ENCODE results near the gene RBMS3. TPM values are rescaled to one million over a fixed set of nuclear protein-coding genes. Genes with fewer than 3 reads are reported as not detected.
"Not testable (repeated sequence)": the region's sequence is repeated elsewhere in the genome, so short reads cannot be mapped to it uniquely, and the experiment has no call there.

The RBMS3 gene
- total RNA-seq (10 to 100 TPM; 41.7 to 79.2 (median 67.2) TPM), polyA plus RNA-seq (10 to 100 TPM; 11.6 to 17.1 TPM)
- long read RNA-seq, donor 1, full-length matches to known transcripts: 45 of 125 reads
- long read RNA-seq, donor 1, partial matches to known transcripts: 29 of 125 reads
- long read RNA-seq, donor 1, other reads (novel, unspliced or antisense): 51 of 125 reads
- long read RNA-seq, donor 2, partial matches to known transcripts: 12 of 15 reads
- long read RNA-seq, donor 2, other reads (novel, unspliced or antisense): 0 of 15 reads
- long read RNA-seq, donor 3, full-length matches to known transcripts: 15 of 38 reads
- long read RNA-seq, donor 3, partial matches to known transcripts: 3 of 38 reads
- long read RNA-seq, donor 3, other reads (novel, unspliced or antisense): 20 of 38 reads

DNA sequence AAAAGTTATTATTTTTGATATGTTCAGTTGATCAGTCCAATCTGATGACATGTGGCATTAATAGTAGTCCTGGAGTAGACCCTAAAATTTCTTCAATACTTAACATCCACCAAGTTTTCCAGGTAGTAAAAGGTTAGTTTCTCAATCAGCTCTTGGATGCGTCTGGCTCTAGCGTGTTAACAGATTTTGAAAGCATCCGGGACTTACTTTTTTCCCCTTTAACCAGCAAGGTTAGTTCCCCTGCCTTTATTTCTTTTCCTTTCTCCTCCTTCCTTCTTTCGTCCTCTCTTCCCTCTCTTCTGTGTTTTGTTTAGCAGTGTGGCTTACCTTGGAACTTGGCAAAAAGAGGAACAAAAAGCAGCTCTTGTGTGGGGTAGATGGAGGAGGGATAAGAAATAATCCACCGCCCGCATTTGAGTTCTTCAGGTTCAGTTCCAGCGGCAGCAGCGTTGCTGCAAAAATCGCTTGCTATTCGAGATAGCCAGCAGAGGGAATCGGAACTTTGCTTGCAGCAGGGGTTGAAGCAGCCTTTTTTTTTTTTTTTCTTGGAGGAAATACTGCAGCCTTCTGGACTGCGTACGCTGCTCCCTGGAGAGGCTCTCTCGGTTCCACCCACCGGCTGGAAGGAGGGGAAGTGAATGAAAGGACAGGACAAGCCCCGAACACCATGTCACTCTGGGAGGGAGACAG lies at the start of gene RBMS3:
Gene RBMS3, plus strand, starts transcription at position 668 of the 690 bp plus-strand sequence.
- Histone ChIP-seq H3K27ac (peak within 1 kb of the TSS; percentile 72 to 79), H3K27me3 (no peaks in the 10 kb centered on the region), H3K36me3 (no peaks in the 10 kb centered on the region), H3K9me3 (no peaks in the 10 kb centered on the region), H3K4me1 (ENCODE audit: insufficient read depth) (peaks cover 4% of the 10 kb centered on the region), H3K4me3 (peak within 1 kb of the TSS; percentile 53)
- intact Hi-C loops (cut with DNase I): loop anchor here in 2 of 4 donors (5.0 to 10.0 kb wide), 3 partner anchors 52 to 484 kb away; no protein-coding TSS in a partner anchor
- 0% methylated on average over 16 of the region's 16 CpGs for WGBS, 3 donors
- TF ChIP-seq EP300 (IDR thresholded peaks at IDR 0.05): no peak
- TF ChIP-seq, protein P1, sequence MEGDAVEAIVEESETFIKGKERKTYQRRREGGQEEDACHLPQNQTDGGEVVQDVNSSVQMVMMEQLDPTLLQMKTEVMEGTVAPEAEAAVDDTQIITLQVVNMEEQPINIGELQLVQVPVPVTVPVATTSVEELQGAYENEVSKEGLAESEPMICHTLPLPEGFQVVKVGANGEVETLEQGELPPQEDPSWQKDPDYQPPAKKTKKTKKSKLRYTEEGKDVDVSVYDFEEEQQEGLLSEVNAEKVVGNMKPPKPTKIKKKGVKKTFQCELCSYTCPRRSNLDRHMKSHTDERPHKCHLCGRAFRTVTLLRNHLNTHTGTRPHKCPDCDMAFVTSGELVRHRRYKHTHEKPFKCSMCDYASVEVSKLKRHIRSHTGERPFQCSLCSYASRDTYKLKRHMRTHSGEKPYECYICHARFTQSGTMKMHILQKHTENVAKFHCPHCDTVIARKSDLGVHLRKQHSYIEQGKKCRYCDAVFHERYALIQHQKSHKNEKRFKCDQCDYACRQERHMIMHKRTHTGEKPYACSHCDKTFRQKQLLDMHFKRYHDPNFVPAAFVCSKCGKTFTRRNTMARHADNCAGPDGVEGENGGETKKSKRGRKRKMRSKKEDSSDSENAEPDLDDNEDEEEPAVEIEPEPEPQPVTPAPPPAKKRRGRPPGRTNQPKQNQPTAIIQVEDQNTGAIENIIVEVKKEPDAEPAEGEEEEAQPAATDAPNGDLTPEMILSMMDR (IDR thresholded peaks at IDR 0.05): peak; percentile 56 to 63 (median 58)
- TF ChIP-seq POLR2A (IDR thresholded peaks at IDR 0.05): peak; percentile 52
- peak; percentile 82 to 93 (median 90) for DNase-seq

- H3K4me1 ChIP-seq (ENCODE audit: insufficient read depth); H3K4me3 ChIP-seq; DNase-seq; H3K27ac ChIP-seq; intact Hi-C loops (cut with DNase I); H3K9me3 ChIP-seq; H3K27me3 ChIP-seq; H3K36me3 ChIP-seq: not testable (repeated sequence)
- WGBS, 3 donors: 0 to 21% (median 11%) methylated on average over 1 of the region's 1 CpG
Observed at GRCh38 chr3:29233126-29233525, 47.7 kb upstream of the RBMS3 start.

- Histone ChIP-seq H3K4me3 (no peak overlapping the region), H3K4me1 (ENCODE audit: insufficient read depth) (no peaks in the 10 kb centered on the region), H3K27ac (no peak overlapping the region), H3K27me3 (no peaks in the 10 kb centered on the region), H3K9me3 (no peaks in the 10 kb centered on the region), H3K36me3 (no peaks in the 10 kb centered on the region)
- 50 to 89% (median 77%) methylated on average over 3 of the region's 3 CpGs for WGBS, 3 donors
- intact Hi-C loops (cut with DNase I): no loop called here
- TF ChIP-seq, protein P1 (IDR thresholded peaks at IDR 0.05): no peak
- TF ChIP-seq EP300 (IDR thresholded peaks at IDR 0.05) (no peak), POLR2A (IDR thresholded peaks at IDR 0.05) (no peak)
- DNase-seq: no peak
Observed at GRCh38 chr3:29236146-29236840, 44.6 kb upstream of the RBMS3 start.

DNA sequence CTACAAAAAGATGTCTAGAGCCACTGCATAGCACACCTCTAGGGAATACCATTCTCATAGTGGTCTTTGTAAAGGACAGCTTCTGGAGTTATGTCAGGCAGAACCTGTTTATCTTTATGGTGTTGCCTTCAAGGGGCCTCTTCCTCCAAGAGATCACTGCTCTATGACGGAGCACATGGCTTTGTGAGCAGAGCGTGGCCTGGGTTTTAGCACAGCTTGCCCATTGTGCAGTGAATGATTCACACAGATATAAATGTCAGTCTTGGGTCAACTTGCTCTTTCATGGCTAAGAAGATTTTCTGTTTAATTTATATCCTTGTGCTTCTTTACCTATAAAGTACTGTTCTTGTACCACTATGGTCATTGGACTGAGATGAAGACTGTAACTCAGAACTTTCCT lies 41.5 kb upstream of the RBMS3 start:
- Histone ChIP-seq H3K4me1 (ENCODE audit: insufficient read depth) (no peaks in the 10 kb centered on the region), H3K36me3 (no peaks in the 10 kb centered on the region), H3K4me3 (no peak overlapping the region), H3K9me3 (no peaks in the 10 kb centered on the region), H3K27ac (no peak overlapping the region), H3K27me3 (no peaks in the 10 kb centered on the region)
- intact Hi-C loops (cut with DNase I): no loop called here
- WGBS, 3 donors: 90 to 98% (median 96%) methylated on average over 2 of the region's 2 CpGs
- DNase-seq: no peak
- TF ChIP-seq EP300 (IDR thresholded peaks at IDR 0.05) (no peak), POLR2A (IDR thresholded peaks at IDR 0.05) (no peak)
- TF ChIP-seq, protein P1 (IDR thresholded peaks at IDR 0.05): no peak
